ENCODE measurements around the gene TFPI.

The TFPI gene

GRCh38 chr2:187461294-187462261 is 92.7 kb downstream of the TFPI start:
- DNase-seq, result no peak

- no peak for DNase-seq
Observed at GRCh38 chr2:187459256-187459655, 95.0 kb downstream of the TFPI start.

- DNase-seq, result peak; percentile 8
Observed at GRCh38 chr2:187453078-187453641, 101.1 kb downstream of the TFPI start.

- DNase-seq, result no peak
Observed at GRCh38 chr2:187451510-187451909, 102.7 kb downstream of the TFPI start.

GRCh38 chr2:187447336-187447735 is 106.9 kb downstream of the TFPI start:
- no peak for DNase-seq

GRCh38 chr2:187446711-187447110 is 107.5 kb downstream of the TFPI start:
- no peak for DNase-seq

- DNase-seq, result no peak
Observed at GRCh38 chr2:187445051-187445450, 109.2 kb downstream of the TFPI start.

GRCh38 chr2:187442778-187443177 is 111.5 kb downstream of the TFPI start:
- DNase-seq, result no peak

- DNase-seq, result no peak
Observed at GRCh38 chr2:187442378-187442777, 111.9 kb downstream of the TFPI start.

- no peak for DNase-seq
Observed at GRCh38 chr2:187440101-187440675, 114.0 kb downstream of the TFPI start.

GRCh38 chr2:187438455-187438854 is 115.8 kb downstream of the TFPI start:
- no peak for DNase-seq

- no peak for DNase-seq
Observed at GRCh38 chr2:187435756-187436155, 118.5 kb downstream of the TFPI start.

- DNase-seq, result no peak
Observed at GRCh38 chr2:187435078-187435477, 119.2 kb downstream of the TFPI start.

GRCh38 chr2:187434342-187434785 is 119.9 kb downstream of the TFPI start:
- DNase-seq, result no peak

GRCh38 chr2:187431911-187432310 is 122.3 kb downstream of the TFPI start:
- DNase-seq, result no peak

- DNase-seq, result no peak
Observed at GRCh38 chr2:187429989-187430388, 124.2 kb downstream of the TFPI start.

GRCh38 chr2:187424146-187424545 is 130.1 kb downstream of the TFPI start:
- DNase-seq, result no peak

- DNase-seq, result no peak
Observed at GRCh38 chr2:187422282-187422681, 132.0 kb downstream of the TFPI start.

GRCh38 chr2:187421519-187421918 is 132.7 kb downstream of the TFPI start:
- no peak for DNase-seq

GRCh38 chr2:187419808-187420207 is 134.4 kb downstream of the TFPI start:
- DNase-seq, result no peak

GRCh38 chr2:187415449-187415848 is 138.8 kb downstream of the TFPI start:
- DNase-seq, result no peak
